D341Med (cell line): ENCODE results near the gene RBM20.
"Not testable (repeated sequence)": the region's sequence is repeated elsewhere in the genome, so short reads cannot be mapped to it uniquely, and the experiment has no call there.

Experiments
- DNase-seq: peaks from one replicate; pipeline ENCODE4 v3.0.0; 2012; ENCODE audit warnings: low spot score

RBM20 gene

GRCh38 chr10:110625951-110626855 is 17.9 kb upstream of the RBM20 start:
- DNase-seq = no peak

DNA sequence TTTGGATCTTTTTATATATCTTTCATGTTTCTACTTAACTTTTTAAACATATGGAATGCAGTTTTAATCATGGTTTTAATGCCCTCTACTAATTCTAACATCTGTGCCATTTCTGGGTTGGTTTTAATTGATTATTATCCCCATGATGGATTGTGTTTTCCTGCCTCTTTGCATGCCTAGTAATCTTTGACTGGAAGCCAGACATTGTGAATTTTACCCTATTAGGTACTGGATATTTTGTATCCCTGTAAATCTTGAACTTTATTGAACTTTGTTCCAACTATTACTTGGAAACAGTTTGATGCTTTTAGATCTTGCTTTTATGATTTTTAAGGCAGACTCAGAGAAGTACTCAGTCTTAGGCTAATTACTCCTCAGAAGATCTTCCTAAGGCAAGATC is 16.0 kb upstream of the RBM20 start:
- DNase-seq = no peak

GRCh38 chr10:110629680-110630191 is 14.4 kb upstream of the RBM20 start:
- DNase-seq = no peak

DNA sequence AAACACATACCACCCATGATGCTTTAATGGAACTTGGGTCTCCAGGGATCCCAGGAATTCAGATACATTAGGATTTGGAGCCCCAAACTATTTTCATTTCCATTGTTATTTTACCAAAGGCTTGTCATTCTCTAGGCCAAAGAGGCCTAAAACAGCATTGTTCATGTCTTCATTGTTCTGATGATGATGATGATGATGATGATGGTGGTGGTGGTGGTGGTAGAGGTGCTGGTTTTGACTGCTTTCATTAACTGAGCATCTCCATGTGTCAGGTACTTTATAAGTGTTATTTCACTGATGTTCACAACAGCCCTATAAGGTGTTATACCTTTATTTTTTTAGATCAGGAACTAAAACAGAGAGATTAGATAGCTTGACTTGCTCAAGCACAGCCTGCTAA is 12.2 kb upstream of the RBM20 start:
- DNase-seq = no peak

- no peak for DNase-seq
These were observed 11.4 kb upstream of the RBM20 start for GRCh38 chr10:110632591-110633215.

GRCh38 chr10:110634527-110635209 is 9.5 kb upstream of the RBM20 start:
- DNase-seq = peak; percentile 51

- DNase-seq = no peak
These were observed 7.6 kb upstream of the RBM20 start for GRCh38 chr10:110636572-110636931.

DNA sequence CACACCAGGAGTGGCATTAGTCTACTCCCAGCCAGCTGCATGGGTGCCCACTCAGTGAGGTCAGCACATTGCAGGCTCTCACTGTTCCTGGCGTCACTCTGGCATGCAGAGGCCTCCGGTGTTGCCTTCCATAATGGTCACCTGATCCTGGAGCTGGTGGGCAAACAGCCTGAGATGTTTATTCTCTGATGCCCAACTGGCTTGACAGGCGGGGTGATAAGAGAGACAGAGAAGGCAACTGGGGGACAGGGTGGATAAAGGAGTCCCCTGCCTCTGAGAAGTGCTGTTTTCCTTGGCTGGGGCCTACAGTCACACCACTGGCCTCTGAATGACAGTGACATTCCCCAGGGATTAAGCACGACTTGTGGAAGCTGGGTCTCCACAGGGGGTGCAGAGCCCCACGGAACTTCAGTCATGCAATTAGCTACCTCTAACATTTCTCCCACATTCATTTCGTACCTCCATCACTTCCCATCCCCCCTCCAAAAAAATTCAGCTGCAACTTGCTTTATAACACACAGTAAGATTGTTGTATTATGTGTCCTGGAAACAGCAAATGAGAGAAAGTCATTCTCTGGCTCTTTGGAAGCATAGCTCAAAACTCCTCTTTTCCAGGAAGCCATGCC is 7.1 kb upstream of the RBM20 start:
- no peak for DNase-seq

DNA sequence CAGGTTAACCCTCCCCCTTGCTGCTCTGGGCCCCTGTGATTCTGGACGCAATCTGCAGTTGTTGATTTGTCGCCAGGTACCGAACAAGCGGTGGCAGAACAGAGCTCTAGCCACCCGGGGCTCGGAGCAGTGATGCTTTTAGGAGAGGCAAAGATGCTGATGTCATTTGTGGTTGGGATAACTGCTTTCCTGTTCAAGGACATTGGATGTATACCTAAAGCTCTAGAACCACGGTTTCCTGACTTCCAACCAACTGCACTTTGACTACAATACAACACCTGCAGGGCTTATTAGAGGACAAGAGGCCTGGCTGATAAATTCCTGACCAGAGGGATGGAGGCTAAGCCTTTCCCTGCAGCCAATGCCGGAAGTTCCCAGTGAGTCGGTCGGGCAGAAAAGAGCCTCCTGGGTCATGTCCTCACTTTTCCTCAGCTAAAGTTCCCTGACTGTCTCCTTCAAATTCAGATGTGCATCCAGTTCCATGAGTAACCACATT is 6.5 kb upstream of the RBM20 start:
- no peak for DNase-seq

- no peak for DNase-seq
These were observed 5.8 kb upstream of the RBM20 start for GRCh38 chr10:110638319-110638718.

DNA sequence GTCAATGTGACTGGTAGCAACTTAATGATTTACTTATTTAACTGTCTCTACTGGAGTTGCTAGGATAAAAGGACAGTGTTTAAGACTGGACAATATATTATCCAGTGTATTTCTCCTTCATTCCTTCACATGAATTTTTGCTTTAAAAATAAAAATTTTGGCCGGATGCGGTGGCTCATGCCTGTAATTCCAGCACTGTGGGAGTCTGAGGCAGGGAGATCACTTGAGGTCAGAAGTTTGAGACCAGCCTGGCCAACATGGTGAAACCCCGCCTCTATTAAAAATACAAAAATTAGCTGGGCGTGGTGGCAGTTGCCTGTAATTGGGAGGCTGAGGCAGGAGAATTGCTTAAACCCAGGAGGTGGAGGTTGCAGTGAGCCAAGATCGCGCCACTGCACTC is 5.1 kb upstream of the RBM20 start:
- DNase-seq = not testable (repeated sequence)

GRCh38 chr10:110639858-110640257 is 4.3 kb upstream of the RBM20 start:
- DNase-seq = not testable (repeated sequence)

DNA sequence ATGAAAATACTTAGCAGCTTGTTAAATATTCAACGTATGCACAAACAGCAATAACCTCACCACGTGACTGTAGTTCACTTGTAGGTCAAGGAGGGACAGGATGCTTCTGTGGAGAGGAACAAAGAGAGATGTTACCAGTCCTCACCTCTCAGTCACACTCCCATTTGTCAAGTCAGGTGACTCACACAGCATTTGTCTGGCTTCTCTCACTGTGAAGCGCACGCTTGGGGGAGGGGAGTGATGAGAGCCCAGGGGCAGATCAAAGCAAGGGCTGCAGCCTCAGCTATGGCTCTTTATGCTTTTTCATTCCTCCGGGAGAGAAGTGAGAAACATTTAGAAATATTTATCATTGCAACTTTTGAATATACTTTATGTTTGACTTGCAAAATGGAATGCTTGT is 2.9 kb upstream of the RBM20 start:
- no peak for DNase-seq

DNA sequence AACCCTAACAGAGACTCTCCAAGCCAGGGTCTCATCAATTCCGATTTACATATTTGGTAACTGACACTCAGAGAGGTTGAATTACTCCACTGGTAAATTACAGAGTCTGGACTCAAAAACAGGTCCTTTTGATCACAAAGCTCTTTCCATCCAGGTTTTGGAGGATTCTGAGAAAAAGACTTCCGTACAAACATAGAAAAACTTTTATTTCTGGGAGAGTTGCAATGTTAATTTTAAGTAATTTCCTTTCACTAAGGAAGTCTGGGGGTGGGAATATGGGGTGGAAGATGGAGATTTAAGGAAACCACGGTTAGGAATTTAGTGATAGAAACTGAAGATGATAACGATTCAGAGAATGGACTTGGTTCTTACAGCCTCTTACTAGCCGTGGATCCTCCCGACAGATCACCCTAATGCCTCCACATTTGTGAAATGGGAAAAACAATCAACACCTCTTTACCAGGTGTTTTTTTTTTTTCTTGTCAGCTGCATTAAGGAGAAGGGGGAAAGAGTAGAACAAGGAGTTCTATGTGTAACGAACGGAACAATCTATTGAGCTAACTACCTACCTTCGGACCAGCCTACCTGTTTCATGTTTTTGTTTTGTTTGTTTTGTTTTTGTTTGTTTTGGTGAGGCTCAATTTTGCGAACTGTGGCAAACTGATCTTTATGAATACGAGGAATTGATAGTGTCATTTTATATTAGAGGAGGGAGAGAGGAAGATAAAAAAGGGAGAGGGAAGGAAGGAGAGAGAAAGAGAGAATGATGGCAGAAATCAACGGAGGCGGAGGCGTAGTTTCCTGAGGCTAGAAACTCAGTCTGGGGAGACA is 1.7 kb upstream of the RBM20 start:
- no peak for DNase-seq

GRCh38 chr10:110643035-110643652 is 992 bp upstream of the RBM20 start:
- no peak for DNase-seq

DNA sequence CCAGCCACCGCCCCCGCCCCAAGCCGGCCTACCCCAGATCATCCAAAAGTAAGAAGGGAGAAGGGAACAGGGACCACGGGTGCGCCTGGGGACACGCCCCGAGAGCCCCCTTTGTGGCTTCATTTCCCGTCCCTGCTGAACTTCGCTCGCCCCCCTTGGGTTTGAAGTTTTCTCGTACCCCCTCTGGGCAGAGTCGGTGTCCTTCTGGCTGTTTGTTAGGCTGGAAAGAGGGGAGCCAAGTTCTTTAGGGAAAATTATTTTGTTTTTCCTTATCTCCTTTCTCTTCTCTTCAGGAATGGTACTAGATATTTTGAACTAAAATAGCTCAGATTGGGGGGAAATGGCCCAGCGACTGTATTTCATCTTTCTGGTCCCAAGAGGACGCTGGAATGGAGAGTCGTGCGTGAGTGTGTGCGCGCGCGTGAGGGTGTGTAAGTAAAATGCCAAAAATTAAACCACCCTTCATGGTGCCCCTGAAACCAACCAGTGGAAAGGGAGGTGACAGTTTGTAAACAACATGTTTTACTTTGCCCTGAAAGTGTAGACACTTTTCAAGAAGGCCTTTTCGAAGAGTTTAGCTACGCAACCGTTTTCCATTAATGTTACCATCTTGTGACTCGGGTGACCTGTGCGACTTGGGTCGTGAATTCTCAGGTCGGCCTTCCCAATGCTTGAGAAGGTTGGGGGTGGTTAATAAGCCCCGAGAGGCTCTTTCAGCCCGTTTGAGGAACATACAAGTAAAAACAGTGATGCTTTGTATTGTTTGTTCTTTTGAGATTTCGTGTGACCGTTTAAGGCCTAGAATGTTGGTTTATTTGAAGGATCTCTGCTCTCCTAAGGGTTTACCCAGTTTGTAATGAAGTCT is 694 bp downstream of the RBM20 start:
- no peak for DNase-seq

DNA sequence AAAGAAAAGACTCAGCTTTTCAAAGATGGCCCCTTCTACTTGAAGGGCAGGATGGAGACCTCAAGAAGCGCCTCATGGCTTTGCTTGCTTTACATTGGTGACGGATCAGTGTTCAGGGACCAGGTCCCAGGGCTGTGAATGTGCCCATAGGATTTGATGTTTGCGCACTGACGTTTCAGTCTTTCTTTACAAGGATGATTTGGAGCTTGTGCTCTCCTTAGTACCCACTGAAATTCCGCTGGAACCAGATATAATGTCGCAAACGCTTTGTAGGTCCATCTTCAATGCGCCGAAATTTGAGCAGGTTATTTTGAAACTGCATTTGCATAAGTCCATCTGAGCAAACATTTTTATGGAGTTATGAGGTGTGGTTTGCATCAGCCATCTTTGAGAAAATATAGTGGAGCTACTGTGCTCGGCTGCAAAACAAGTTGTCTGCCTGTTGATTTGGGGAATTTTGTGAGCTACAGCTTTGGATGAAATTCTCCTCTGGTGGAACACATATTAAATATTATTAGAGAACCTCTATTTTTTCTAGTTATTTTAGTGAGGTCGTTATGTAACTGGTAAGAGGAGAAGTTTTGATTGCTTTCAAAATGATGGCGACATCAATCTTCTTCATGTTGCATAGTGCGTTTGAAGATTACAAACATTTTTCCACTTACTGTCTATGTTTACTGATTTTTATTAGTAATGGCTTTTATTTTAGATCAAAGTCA is 2.4 kb downstream of the RBM20 start:
- no peak for DNase-seq

DNA sequence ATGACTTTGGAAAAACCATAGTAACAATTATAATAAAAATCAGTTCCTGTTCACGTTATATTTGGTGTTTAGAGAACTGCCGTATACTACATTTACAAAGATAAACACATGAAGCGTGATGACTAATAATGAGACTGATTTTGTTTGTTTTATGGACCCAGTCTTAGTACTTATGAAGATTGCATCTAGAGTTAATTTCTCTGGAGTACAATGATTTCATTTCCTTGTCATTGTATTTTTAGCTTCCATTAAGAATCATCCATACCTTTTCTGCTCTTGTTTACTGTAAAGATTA is 2.9 kb downstream of the RBM20 start:
- no peak for DNase-seq

GRCh38 chr10:110648692-110649346 is 4.7 kb downstream of the RBM20 start:
- no peak for DNase-seq
